K562 (cell line): ENCODE results near the gene SERINC5. TPM values are rescaled to one million over a fixed set of nuclear protein-coding genes. Genes with fewer than 3 reads are reported as not detected.

Source experiments
- ARID1B ChIP-seq: fragments of 450-650 bp; IDR thresholded peaks from 2 replicates; pipeline ENCODE4 v1.6.1; 2016; ENCODE audit warnings: antibody characterized with exemption, mild to moderate bottlenecking, inconsistent platforms
- BRD4 ChIP-seq: fragments of 200-600 bp; sonication (generic); IDR thresholded peaks from 2 replicates; pipeline ENCODE4 v1.6.1; 2017; ENCODE audit warnings: inconsistent platforms
- ETV6 ChIP-seq, 3 experiments: fragments of 150-350 bp in 1 of 3; sonication (generic) in 1 of 3; formaldehyde crosslinking in 1 of 3; IDR thresholded peaks; 2 replicates each; pipeline versions ENCODE4 v1.6.1 to v1.8.0; 2014 to 2022; ENCODE audit warnings: borderline replicate concordance in 2 of 3, low read depth in 2 of 3, antibody characterized with exemption in 1 of 3, low read length in 1 of 3, mild to moderate bottlenecking in 1 of 3, missing genetic modification reagents in 1 of 3
- FOXA3 ChIP-seq, 2 experiments: fragments of 450-650 bp in 1 of 2; sonication (generic) in 1 of 2; formaldehyde crosslinking; IDR thresholded peaks in 1 of 2; conservative IDR thresholded peaks in 1 of 2; 2 replicates each; pipeline versions ENCODE4 v1.4.0 to v1.8.0; 2020 to 2022; ENCODE audit warnings: mild to moderate bottlenecking in 2 of 2, missing genetic modification reagents in 1 of 2
- FOXP1 ChIP-seq: sonication (generic); formaldehyde crosslinking; IDR thresholded peaks from 2 replicates; pipeline ENCODE4 v1.8.0; 2022; ENCODE audit warnings: mild to moderate bottlenecking, missing genetic modification reagents
- LCOR ChIP-seq: sonication (generic); formaldehyde crosslinking; IDR thresholded peaks from 2 replicates; pipeline ENCODE4 v1.8.0; 2022; ENCODE audit warnings: mild to moderate bottlenecking, missing genetic modification reagents
- MAFF ChIP-seq: IDR thresholded peaks from 2 replicates; pipeline ENCODE4 v1.6.1; 2012; ENCODE audit warnings: low read length, improper control_type of control experiment
- ZNF589 ChIP-seq: fragments of 200-800 bp; sonication (Bioruptor generic); IDR thresholded peaks from 2 replicates; pipeline ENCODE4 v1.6.1; 2016; ENCODE audit warnings: low read depth, missing genetic modification characterization, missing compliant biosample characterization
- ZNF717 ChIP-seq: fragments of 250-450 bp; sonication (Bioruptor Pico); IDR thresholded peaks from 2 replicates; pipeline ENCODE4 v1.5.0; 2021
- polyA plus RNA-seq, 8 experiments: library from polyadenylated mRNA; depleted of rRNA in 4 of 8; stranded (reverse) in 5 of 8; unstranded in 3 of 8; fragments of >200 nt; fragmentation: Nextera tagmentation in 2 of 8; fragmentation: Illumina TruSeq in 1 of 8; extraction: Ambion mirVana in 2 of 8; extraction: Trizol in 1 of 8; gene quantifications; 2 replicates each; pipeline versions ENCODE4 v1.2.1 to v1.2.3, GENCODE V29; 2011 to 2014; ENCODE audit warnings: inconsistent platforms in 1 of 8, missing spikeins in 1 of 8
- total RNA-seq, 7 experiments: library from RNA; depleted of rRNA in 6 of 7; stranded (reverse); fragments of >200 nt in 6 of 7; fragmentation: Illumina TruSeq in 2 of 7; extraction: Trizol in 2 of 7; gene quantifications; 2 replicates each; pipeline versions ENCODE4 v1.2.1 to v1.2.3, GENCODE V29; 2011 to 2021; ENCODE audit warnings: low replicate concordance in 1 of 7
- TF ChIP-seq, protein P1 (sequence below): fragments of 150-350 bp; IDR thresholded peaks from 2 replicates; pipeline ENCODE4 v1.6.1; 2014; ENCODE audit warnings: low read depth, mild to moderate bottlenecking, low read length, borderline replicate concordance
- TF ChIP-seq, protein P2 (sequence below): sonication (generic); formaldehyde crosslinking; IDR thresholded peaks from 2 replicates; pipeline ENCODE4 v1.8.0; 2022; ENCODE audit warnings: missing genetic modification reagents, mild to moderate bottlenecking, moderate library complexity, borderline replicate concordance
- TF ChIP-seq, protein P3 (sequence below): sonication (generic); formaldehyde crosslinking; IDR thresholded peaks from 2 replicates; pipeline ENCODE4 v1.8.0; 2023; ENCODE audit warnings: mild to moderate bottlenecking, missing genetic modification reagents
- TF ChIP-seq, protein P4 (sequence below): IDR thresholded peaks from 2 replicates; pipeline ENCODE4 v1.6.1; 2012; ENCODE audit warnings: low read depth, low read length, improper control_type of control experiment, borderline replicate concordance
- TF ChIP-seq, protein P5 (sequence below): fragments of 250-450 bp; sonication (Bioruptor Pico); IDR thresholded peaks from 2 replicates; pipeline ENCODE4 v1.5.0; 2022; ENCODE audit warnings: mild to moderate bottlenecking

Gene SERINC5
- total and polyA plus RNA-seq, 9 of the 15 experiments (the other 6 are each of a cell fraction or from before 2014, with no cell fraction given): 1.4 to 7.9 (median 3.7) TPM

DNA sequence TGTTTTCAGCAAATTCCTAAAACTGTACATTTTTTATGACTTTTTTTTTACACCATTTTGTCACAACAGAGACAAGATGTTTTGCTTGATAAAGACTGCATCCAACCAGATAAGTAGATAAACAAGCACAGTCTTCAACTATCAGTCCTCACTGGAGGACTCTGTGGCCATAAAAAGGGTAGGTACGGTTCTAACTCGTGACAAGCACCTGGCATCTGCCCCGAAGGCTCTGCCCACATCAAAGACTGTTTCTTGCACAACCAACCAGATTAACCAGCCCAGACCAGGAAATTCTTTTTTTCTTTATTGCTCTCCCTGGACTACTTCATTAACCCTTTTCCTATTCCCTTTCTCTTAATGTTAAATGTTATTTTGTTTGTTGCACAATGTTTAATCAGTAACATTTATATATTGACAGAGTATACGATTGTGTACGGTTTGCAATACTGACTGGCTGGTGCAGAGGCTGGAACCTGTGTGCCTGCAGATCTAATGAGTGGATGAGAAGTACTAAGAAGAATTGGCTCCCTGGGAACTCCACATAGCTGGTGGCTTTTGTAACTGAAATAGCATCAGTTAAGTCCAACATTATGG is 74.1 kb downstream of the SERINC5 start (continued):
- TF ChIP-seq, protein P1, sequence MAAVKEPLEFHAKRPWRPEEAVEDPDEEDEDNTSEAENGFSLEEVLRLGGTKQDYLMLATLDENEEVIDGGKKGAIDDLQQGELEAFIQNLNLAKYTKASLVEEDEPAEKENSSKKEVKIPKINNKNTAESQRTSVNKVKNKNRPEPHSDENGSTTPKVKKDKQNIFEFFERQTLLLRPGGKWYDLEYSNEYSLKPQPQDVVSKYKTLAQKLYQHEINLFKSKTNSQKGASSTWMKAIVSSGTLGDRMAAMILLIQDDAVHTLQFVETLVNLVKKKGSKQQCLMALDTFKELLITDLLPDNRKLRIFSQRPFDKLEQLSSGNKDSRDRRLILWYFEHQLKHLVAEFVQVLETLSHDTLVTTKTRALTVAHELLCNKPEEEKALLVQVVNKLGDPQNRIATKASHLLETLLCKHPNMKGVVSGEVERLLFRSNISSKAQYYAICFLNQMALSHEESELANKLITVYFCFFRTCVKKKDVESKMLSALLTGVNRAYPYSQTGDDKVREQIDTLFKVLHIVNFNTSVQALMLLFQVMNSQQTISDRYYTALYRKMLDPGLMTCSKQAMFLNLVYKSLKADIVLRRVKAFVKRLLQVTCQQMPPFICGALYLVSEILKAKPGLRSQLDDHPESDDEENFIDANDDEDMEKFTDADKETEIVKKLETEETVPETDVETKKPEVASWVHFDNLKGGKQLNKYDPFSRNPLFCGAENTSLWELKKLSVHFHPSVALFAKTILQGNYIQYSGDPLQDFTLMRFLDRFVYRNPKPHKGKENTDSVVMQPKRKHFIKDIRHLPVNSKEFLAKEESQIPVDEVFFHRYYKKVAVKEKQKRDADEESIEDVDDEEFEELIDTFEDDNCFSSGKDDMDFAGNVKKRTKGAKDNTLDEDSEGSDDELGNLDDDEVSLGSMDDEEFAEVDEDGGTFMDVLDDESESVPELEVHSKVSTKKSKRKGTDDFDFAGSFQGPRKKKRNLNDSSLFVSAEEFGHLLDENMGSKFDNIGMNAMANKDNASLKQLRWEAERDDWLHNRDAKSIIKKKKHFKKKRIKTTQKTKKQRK: no peak
- no peak for TF ChIP-seq ETV6 (IDR thresholded peaks at IDR 0.05; ENCODE audit: borderline replicate concordance in 1 of 2, low read depth in 2 of 2, low read length in 1 of 2)
- no peak for TF ChIP-seq ETV6 (CRISPR knock-in tag; IDR thresholded peaks at IDR 0.05; ENCODE audit: borderline replicate concordance)
- no peak for TF ChIP-seq MAFF
- no peak for TF ChIP-seq ZNF717 (CRISPR knock-in tag)
- TF ChIP-seq, protein P2, sequence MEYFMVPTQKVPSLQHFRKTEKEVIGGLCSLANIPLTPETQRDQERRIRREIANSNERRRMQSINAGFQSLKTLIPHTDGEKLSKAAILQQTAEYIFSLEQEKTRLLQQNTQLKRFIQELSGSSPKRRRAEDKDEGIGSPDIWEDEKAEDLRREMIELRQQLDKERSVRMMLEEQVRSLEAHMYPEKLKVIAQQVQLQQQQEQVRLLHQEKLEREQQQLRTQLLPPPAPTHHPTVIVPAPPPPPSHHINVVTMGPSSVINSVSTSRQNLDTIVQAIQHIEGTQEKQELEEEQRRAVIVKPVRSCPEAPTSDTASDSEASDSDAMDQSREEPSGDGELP (CRISPR knock-in tag): no peak
- TF ChIP-seq, protein P3, sequence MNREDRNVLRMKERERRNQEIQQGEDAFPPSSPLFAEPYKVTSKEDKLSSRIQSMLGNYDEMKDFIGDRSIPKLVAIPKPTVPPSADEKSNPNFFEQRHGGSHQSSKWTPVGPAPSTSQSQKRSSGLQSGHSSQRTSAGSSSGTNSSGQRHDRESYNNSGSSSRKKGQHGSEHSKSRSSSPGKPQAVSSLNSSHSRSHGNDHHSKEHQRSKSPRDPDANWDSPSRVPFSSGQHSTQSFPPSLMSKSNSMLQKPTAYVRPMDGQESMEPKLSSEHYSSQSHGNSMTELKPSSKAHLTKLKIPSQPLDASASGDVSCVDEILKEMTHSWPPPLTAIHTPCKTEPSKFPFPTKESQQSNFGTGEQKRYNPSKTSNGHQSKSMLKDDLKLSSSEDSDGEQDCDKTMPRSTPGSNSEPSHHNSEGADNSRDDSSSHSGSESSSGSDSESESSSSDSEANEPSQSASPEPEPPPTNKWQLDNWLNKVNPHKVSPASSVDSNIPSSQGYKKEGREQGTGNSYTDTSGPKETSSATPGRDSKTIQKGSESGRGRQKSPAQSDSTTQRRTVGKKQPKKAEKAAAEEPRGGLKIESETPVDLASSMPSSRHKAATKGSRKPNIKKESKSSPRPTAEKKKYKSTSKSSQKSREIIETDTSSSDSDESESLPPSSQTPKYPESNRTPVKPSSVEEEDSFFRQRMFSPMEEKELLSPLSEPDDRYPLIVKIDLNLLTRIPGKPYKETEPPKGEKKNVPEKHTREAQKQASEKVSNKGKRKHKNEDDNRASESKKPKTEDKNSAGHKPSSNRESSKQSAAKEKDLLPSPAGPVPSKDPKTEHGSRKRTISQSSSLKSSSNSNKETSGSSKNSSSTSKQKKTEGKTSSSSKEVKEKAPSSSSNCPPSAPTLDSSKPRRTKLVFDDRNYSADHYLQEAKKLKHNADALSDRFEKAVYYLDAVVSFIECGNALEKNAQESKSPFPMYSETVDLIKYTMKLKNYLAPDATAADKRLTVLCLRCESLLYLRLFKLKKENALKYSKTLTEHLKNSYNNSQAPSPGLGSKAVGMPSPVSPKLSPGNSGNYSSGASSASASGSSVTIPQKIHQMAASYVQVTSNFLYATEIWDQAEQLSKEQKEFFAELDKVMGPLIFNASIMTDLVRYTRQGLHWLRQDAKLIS (CRISPR knock-in tag): no peak
- 0 out of 2 replicates have a peak, but pooled peaks have one; percentile 9 for TF ChIP-seq ZNF589 (CRISPR knock-in tag)
- TF ChIP-seq, protein P4, sequence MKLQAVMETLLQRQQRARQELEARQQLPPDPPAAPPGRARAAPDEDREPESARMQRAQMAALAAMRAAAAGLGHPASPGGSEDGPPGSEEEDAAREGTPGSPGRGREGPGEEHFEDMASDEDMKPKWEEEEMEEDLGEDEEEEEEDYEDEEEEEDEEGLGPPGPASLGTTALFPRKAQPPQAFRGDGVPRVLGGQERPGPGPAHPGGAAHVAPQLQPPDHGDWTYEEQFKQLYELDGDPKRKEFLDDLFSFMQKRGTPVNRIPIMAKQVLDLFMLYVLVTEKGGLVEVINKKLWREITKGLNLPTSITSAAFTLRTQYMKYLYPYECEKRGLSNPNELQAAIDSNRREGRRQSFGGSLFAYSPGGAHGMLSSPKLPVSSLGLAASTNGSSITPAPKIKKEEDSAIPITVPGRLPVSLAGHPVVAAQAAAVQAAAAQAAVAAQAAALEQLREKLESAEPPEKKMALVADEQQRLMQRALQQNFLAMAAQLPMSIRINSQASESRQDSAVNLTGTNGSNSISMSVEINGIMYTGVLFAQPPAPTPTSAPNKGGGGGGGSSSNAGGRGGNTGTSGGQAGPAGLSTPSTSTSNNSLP: no peak
- TF ChIP-seq, protein P5, sequence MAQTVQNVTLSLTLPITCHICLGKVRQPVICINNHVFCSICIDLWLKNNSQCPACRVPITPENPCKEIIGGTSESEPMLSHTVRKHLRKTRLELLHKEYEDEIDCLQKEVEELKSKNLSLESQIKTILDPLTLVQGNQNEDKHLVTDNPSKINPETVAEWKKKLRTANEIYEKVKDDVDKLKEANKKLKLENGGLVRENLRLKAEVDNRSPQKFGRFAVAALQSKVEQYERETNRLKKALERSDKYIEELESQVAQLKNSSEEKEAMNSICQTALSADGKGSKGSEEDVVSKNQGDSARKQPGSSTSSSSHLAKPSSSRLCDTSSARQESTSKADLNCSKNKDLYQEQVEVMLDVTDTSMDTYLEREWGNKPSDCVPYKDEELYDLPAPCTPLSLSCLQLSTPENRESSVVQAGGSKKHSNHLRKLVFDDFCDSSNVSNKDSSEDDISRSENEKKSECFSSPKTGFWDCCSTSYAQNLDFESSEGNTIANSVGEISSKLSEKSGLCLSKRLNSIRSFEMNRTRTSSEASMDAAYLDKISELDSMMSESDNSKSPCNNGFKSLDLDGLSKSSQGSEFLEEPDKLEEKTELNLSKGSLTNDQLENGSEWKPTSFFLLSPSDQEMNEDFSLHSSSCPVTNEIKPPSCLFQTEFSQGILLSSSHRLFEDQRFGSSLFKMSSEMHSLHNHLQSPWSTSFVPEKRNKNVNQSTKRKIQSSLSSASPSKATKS (CRISPR knock-in tag): no peak
- TF ChIP-seq BRD4: no peak
- no peak for TF ChIP-seq LCOR
- TF ChIP-seq FOXA3 (CRISPR knock-in tag; conservative IDR thresholded peaks at IDR 0.05 in 1 of 2, IDR thresholded peaks at IDR 0.05 in 1 of 2): peak in 1 of 2 experiments; percentile 40; a peak in 1 of 4 replicates
- TF ChIP-seq FOXP1 (CRISPR knock-in tag): no peak
- peak; percentile 62 for TF ChIP-seq ARID1B
